G401 (cell line): ENCODE results near the gene PRXL2C. TPM values are rescaled to one million over a fixed set of nuclear protein-coding genes. Genes with fewer than 3 reads are reported as not detected.
"Not testable (repeated sequence)": the region's sequence is repeated elsewhere in the genome, so short reads cannot be mapped to it uniquely, and the experiment has no call there.

ENCODE experiments used
- DNase-seq: peaks from one replicate; pipeline ENCODE4 v3.0.0-alpha.2; 2015; ENCODE audit warnings: low spot score
- in situ Hi-C: cut with HindIII; loops from 2 replicates; pipeline ENCODE4 v1.10.0; 2016; ENCODE audit warnings: low sequenced_read_pairs, mixed read lengths
- total RNA-seq: library from RNA; depleted of rRNA; stranded (reverse); fragments of >200 nt; shearing (Covaris generic); gene quantifications from 2 replicates; pipeline ENCODE4 v1.2.3, GENCODE V29; 2014; rRNA removed

The PRXL2C gene
- total RNA-seq, result 13.7 and 18.7 TPM in 2 replicates

GRCh38 chr9:96655198-96655851 is at the start of gene PRXL2C:
TSS of gene PRXL2C (minus strand) at chr9:96655317. CDS start at chr9:96655281, 36 bp downstream.
- peak; percentile 45 for DNase-seq
- in situ Hi-C loops, result no loop called here

GRCh38 chr9:96700721-96701375 is 45.7 kb upstream of the PRXL2C start:
- in situ Hi-C loops, DNase-seq: not testable (repeated sequence)

GRCh38 chr9:96691326-96691725 is 36.2 kb upstream of the PRXL2C start:
- in situ Hi-C loops, result no loop called here
- no peak for DNase-seq

- in situ Hi-C loops, result no loop called here
- DNase-seq, result no peak
Measured at GRCh38 chr9:96688745-96689464, 33.8 kb upstream of the PRXL2C start.

GRCh38 chr9:96688187-96688586 is 33.1 kb upstream of the PRXL2C start:
- peak; percentile 3 for DNase-seq
- in situ Hi-C loops, result no loop called here

- DNase-seq, result peak; percentile 87
- in situ Hi-C loops, result no loop called here
Measured at GRCh38 chr9:96686638-96687335, 31.7 kb upstream of the PRXL2C start.

- no peak for DNase-seq
- in situ Hi-C loops, result no loop called here
Measured at GRCh38 chr9:96680812-96681499, 25.8 kb upstream of the PRXL2C start.

GRCh38 chr9:96674906-96675538 is 19.9 kb upstream of the PRXL2C start:
- DNase-seq, result no peak
- in situ Hi-C loops, result no loop called here

GRCh38 chr9:96673786-96674185 is 18.7 kb upstream of the PRXL2C start:
- DNase-seq, in situ Hi-C loops: not testable (repeated sequence)

- no peak for DNase-seq
- in situ Hi-C loops, result no loop called here
Measured at GRCh38 chr9:96668868-96669534, 13.9 kb upstream of the PRXL2C start.

- no peak for DNase-seq
- in situ Hi-C loops, result no loop called here
Measured at GRCh38 chr9:96667363-96667728, 12.2 kb upstream of the PRXL2C start.

GRCh38 chr9:96666653-96667362 is 11.7 kb upstream of the PRXL2C start:
- in situ Hi-C loops, result not testable (repeated sequence)

GRCh38 chr9:96665789-96666188 is 10.7 kb upstream of the PRXL2C start:
- in situ Hi-C loops, result no loop called here
- no peak for DNase-seq

More at GRCh38 chr9:96666653-96667362, 11.7 kb upstream of the PRXL2C start:
- DNase-seq, result peak; percentile 63

GRCh38 chr9:96663506-96664120 is 8.5 kb upstream of the PRXL2C start:
- in situ Hi-C loops, result no loop called here
- DNase-seq, result no peak

GRCh38 chr9:96661711-96662110 is 6.6 kb upstream of the PRXL2C start:
- in situ Hi-C loops, result no loop called here
- DNase-seq, result no peak

- in situ Hi-C loops, result no loop called here
- DNase-seq, result no peak
Measured at GRCh38 chr9:96660692-96661248, 5.7 kb upstream of the PRXL2C start.
